ENCODE data around the gene SYNDIG1L.

DNA sequence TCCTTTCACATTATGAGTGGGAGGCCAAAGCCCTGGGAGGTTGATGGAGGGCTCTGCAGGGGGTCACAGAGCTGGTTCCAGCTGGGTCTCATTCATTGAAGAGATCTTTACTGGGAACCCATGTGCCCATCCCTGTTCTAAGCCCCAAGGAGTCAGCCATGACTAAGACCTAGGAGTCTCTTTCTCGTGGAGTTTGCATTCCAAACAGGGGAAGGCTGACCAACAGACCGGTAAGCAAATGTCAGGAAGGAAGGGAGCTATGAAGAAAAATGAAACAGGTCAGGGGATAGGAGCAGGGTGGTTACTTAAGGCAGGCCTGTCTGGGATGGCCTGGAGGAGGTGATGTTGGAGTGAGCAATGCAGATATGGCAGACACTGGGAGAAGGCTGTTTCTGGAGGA lies 31.5 kb downstream of the SYNDIG1L start:
- TF ChIP-seq, protein P1, sequence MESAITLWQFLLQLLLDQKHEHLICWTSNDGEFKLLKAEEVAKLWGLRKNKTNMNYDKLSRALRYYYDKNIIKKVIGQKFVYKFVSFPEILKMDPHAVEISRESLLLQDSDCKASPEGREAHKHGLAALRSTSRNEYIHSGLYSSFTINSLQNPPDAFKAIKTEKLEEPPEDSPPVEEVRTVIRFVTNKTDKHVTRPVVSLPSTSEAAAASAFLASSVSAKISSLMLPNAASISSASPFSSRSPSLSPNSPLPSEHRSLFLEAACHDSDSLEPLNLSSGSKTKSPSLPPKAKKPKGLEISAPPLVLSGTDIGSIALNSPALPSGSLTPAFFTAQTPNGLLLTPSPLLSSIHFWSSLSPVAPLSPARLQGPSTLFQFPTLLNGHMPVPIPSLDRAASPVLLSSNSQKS (CRISPR knock-in tag; IDR thresholded peaks at IDR 0.05), result no peak
- TF ChIP-seq POLR3G (IDR thresholded peaks at IDR 0.05; ENCODE audit: extremely low read depth, insufficient read length, insufficient replicate concordance) (no peak), NFYB (IDR thresholded peaks at IDR 0.05; ENCODE audit: extremely low read depth, insufficient read length) (no peak)
- TF ChIP-seq, protein P2, sequence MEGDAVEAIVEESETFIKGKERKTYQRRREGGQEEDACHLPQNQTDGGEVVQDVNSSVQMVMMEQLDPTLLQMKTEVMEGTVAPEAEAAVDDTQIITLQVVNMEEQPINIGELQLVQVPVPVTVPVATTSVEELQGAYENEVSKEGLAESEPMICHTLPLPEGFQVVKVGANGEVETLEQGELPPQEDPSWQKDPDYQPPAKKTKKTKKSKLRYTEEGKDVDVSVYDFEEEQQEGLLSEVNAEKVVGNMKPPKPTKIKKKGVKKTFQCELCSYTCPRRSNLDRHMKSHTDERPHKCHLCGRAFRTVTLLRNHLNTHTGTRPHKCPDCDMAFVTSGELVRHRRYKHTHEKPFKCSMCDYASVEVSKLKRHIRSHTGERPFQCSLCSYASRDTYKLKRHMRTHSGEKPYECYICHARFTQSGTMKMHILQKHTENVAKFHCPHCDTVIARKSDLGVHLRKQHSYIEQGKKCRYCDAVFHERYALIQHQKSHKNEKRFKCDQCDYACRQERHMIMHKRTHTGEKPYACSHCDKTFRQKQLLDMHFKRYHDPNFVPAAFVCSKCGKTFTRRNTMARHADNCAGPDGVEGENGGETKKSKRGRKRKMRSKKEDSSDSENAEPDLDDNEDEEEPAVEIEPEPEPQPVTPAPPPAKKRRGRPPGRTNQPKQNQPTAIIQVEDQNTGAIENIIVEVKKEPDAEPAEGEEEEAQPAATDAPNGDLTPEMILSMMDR (IDR thresholded peaks at IDR 0.05 in 2 of 3, conservative IDR thresholded peaks at IDR 0.05 in 1 of 3; ENCODE audit: insufficient read depth in 2 of 3, low read depth in 1 of 3, low read length in 3 of 3), result no peak

Data from K562 (cell line).